GM19043 (cell line): ENCODE results near the gene PPARGC1A.

Experiments used
- ATAC-seq: cut with Tn5 transposase; IDR thresholded peaks from one replicate; pipeline ENCODE4 v1.9.1; 2021; ENCODE audit warnings: low read depth; ENCODE audit not compliant: unreplicated experiment

Gene PPARGC1A

DNA sequence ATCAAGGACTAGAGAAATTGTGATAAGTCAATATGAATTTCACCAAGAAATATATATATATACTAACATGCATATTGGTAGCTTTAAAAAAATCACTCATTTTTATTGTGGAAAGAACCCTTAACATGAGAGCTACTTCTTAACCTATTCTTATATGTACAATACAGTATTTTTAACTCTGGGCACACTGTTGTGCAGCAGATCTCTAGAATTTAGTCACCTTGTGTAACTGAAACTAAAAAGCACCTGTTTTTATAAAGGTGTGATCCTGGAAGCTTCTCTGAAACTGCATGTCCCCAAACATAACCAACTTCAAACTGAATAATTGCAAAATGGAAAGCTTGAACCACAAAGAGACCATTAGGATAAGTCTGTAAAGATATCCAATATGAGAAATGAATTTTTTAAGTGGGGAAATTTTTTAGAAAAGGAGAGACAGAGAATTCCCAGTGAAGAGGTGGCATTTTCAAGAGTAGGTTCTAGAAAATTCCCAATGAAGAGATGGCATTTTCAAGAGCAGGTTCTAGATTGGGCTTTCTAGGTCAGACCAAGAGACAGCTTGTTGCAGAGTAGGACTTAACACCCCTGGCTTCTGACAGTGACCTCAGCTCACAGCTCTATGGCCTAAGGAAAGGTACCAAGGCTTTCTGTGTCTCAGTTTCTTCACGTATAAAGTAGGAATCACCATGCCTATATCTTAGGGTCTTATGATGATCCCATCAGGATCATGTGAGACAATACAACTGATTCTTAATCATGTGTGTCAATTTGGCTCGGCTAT is 22.0 kb upstream of the PPARGC1A start:
- peak; percentile 58 for ATAC-seq

DNA sequence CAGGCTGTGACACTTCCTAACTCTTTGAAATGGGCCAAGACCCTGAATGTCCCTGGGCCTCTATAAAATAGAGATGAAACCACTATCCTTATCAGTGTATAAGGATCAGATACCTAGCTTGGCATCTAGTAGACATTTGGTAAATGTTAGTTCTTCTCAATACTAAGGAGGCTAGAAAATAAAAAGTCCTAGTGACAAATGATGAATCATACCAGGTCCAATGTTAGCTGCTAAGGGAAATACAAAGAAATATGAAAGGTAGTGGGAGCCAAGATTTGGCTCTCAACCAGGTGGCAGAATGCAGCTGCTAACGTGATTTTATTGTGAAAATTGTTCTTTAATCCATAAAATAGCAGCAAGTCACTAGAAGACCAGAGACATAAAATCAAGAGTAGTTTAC is 19.8 kb upstream of the PPARGC1A start:
- ATAC-seq: no peak

DNA sequence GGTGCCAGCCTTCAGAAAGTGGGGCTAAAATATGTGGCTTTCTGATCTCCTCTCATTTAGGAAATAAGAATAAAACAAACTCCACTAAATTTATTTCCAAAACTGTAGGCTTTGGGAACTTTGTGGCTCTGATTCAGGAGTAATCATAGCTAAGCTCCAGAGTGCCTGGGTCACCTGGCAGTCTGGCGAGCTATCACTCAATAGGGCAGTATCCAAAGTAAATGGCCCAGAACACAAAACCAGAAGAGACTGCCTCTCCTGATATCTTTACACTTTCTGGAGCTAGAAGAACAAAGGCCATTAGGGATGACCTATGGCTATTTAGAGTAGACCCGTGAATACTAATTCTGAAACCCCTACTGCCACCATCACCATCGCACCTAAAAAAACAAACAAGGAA is 17.0 kb upstream of the PPARGC1A start:
- ATAC-seq: no peak

DNA sequence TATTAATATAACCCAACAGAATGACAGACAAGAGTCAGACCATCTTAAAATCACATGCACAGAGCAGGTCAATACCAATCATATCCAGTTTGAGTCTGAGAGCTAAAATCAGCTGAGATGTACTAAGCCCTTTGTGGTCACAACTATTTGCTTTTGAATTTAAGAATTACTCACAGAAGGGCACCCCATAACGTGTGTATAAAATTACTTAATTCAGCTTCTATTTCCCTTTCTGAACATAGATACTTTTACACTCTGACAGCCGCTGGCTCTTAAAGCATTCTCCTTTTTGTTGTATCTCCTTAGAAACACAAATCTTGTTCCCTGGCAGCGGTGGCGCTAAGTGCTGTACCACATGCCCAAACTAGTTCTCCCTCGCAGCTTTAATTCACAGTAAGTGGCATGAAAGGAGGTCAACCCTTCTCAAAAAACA is 14.8 kb upstream of the PPARGC1A start:
- ATAC-seq: no peak

DNA sequence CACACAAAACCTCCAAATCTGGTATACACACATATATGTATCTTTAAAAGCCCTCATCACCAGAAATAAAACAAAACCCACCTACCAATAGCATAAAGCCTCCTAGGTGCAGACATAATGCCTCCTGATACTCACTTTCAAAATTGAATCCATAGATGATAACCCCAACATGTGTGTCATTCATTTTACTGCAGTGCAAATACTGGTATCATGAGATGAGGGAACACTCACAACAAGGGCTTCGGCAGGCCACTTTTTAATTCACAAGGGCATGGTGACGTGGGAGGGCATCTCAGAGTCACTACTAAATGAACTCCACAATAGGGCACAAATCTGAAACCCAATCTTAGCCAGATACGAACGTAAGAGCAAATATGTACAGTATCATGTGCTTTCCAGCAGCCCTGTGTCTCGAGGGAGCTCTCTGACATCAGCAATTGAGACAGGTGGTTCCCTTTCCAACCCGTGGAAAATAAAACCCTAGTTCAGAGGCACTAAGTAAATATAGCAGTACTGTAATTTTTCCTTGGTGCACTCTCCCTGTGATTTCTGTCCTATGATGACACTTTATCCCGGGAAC is 14.1 kb upstream of the PPARGC1A start:
- ATAC-seq: no peak

- no peak for ATAC-seq
Observed at GRCh38 chr4:23902222-23902804, 12.5 kb upstream of the PPARGC1A start.

DNA sequence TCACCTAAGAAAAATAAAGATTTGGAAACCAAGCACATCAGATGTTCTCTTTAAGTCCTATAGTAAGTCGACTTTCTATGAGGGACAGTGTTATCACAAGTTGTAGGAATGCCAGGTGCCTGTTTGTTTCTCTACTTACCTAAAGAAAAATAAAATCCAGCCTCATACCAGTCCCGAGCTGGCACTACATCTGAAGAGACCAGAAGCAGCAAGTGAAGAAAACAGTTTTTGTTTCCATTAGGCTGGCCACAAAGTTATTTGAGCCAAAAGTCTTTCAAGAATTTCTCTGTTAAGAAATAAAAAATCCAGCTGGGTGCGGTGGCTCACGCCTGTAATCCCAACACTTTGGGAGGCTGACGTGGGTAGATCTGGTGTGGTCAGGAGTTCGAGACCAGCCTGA is 10.8 kb upstream of the PPARGC1A start:
- no peak for ATAC-seq

DNA sequence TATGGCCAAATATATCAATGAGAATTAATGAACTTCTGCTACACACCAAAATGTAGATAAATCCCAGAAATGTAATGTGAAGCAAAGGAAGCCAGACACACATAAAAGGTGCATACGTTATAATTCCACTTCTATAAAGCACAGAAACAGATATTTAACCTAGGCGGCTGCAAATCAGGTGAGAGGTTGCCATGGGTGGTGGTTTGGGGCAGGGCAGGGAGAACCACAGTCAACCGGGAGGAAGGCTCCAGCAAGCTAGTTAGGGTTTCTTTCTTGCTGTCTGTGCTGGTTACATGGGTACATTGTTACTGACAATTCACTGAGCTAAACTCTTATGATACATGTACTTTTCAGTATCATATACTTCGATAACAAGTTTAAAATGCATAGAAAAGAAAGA is 9.7 kb upstream of the PPARGC1A start:
- no peak for ATAC-seq

- no peak for ATAC-seq
Observed at GRCh38 chr4:23897564-23898109, 7.8 kb upstream of the PPARGC1A start.

GRCh38 chr4:23894021-23894420 is 4.2 kb upstream of the PPARGC1A start:
- ATAC-seq: no peak

GRCh38 chr4:23891064-23891421 is 1.2 kb upstream of the PPARGC1A start:
- no peak for ATAC-seq

DNA sequence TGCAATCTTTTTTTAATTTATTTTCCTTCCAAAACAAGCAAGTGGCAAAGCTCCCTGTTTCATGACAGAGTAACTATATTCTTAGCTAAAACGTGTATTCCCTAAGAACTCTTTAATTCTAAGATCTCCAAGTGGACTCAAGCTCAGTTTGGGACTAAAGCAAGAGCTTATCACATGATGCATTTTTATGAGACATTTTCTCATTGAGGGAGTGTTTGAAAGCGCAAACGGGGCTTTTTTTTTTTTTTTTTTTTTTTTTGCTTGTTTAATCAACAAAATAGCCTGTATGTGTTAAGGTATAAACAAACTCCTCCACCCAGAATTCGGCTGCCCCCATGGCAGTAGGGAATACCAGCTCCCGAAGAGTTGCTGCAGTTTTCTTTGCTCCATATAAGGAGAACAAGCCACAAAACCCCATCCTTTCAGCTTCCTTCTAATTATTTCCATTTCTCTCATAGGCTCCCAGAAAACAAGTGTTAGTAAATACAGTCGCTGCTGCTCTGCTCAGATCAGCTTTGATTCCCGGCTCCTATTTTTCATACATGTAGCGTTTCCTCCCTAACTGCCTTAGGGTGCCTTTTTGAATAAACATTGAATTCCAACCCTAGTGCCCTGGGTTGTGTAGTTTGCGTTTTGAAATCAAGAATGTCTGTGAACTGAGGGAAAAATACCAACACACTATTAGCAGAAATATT is 669 bp upstream of the PPARGC1A start:
- no peak for ATAC-seq

DNA sequence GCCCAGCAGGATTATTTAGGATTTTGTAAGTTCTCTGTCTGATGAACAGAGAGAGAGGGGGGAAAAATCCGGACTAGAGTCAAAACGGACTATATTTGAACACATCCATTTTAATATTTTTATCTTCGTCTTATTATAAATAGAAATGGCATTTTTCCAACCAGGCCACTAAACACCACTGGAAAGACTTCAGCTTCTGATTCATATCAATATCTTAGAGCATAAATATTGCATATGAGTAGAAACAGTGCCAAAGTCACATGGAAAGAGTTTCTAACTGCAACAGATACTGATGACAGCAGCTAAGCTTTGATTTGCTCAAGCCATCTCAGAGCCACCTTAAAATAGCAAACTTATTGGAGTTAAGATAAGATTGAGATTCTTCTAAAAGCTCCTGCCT is 456 bp downstream of the PPARGC1A start:
- ATAC-seq: no peak

- ATAC-seq: no peak
Observed at GRCh38 chr4:23888421-23889319, 1.2 kb downstream of the PPARGC1A start.

GRCh38 chr4:23887989-23888388 is 1.9 kb downstream of the PPARGC1A start:
- no peak for ATAC-seq

DNA sequence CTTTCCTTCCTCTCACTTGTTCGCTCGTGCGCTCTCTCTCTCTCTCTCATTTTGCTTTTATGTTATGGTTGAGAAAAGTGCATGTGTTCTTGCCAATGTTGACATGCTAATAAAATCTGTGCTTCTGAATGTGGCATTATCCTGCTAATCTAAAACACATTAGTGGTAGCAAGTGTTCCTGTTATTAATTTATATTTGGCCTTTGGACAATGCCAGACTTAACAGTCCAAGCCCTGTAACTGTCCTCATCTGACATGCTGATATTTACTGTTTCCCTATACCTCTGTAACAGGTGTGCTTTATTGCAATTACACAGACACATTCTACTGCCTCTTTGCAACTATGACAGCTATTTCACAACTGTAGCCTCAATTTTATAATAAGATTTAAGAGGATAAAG is 2.7 kb downstream of the PPARGC1A start:
- ATAC-seq: no peak

DNA sequence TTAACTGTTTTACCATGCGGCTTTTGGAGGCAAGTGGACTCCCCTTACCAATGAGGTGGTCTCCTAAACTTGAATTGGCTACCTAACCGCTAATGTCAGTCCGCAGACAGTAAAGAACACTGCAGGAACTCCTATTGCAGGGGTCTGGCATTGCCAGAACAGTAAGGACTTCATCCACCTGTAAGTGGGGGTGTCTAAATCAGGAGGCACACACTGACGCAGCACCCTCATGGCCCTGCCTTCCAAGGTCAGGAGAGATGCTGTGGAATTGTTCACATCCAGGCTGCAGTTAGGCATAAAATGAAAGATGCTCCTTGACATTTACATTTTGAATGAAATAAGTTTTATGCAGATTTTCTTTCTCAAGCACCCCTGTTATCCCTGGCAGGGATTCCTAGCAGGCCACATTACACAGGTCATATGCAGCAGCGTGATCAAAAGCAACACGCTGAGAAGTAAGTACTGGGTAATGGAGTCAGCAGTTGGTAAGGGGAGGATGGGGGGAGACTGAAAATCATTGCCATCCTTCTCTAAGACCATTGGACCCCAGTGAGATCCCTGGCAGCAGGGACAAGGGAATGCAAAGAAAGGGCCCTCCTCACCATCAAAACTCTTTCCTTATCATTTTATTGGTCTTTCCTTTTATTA is 3.8 kb downstream of the PPARGC1A start:
- ATAC-seq: no peak

DNA sequence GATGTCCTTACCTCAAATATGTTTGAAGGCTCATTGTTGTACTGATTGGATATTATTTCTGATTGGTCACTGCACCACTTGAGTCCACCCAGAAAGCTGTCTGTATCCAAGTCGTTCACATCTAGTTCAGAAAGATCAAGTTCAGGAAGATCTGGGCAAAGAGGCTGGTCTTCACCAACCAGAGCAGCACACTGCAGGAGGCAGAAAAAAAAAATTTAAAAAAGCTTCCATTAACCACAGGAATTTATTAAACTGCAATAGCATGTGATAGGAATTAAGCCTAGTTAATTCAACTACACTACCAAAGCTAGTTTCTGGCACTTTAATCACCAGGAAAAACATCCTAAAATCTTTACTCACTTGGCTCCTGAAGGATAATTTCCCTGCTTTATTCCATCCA is 5.1 kb downstream of the PPARGC1A start:
- ATAC-seq: no peak

DNA sequence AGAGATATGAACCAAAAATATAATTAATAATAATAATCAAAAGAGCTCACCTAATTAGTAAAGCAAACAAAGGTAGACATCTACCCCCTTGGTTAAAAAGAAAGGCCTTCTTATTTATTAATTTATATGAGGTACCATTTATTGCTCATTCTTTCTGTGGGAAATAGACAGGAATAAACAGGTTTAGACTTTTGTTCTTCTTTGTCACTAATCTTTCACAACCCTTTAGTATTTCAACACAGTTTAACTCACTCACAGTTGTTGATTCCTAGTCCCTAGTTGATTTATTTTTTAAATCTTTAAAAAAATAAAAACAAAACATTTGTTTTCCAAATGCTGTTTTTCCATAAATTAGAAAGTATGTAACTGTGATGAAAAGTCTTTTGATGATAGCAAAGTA is 5.6 kb downstream of the PPARGC1A start:
- ATAC-seq: no peak
